T-cell (primary cell): ENCODE data around the gene TMEM213. TPM values are rescaled to one million over a fixed set of nuclear protein-coding genes. Genes with fewer than 3 reads are reported as not detected.

ENCODE experiments used
- ATAC-seq, 4 experiments: fragments of 200-7000 bp in 3 of 4; fragments of 150-1000 bp in 1 of 4; cut with Tn5 transposase; replicated peaks in 1 of 4; 1 replicate in 3 of 4; 2 replicates in 1 of 4; pipeline ENCODE4 v1.10.0; 2021; ENCODE audit warnings: moderate library complexity in 3 of 4, mild to moderate bottlenecking in 2 of 4, moderate number of reproducible peaks in 1 of 4
- CTCF ChIA-PET, 2 donors: fragments of 300-600 bp; sonication (Branson Sonifier 250); formaldehyde crosslinking; loops; one replicate each; lab custom pipeline; 2022; ENCODE audit warnings: antibody characterized with exemption in 2 of 2; lab: Charles Lee
- POLR2A ChIA-PET, 2 donors: fragments of 300-600 bp; sonication (Branson Sonifier 250); formaldehyde crosslinking; loops; one replicate each; lab custom pipeline; 2022; ENCODE audit warnings: antibody characterized with exemption in 2 of 2; lab: Charles Lee
- DNase-seq, 35 experiments: peaks; one replicate each; pipeline versions ENCODE4 v3.0.0 to v3.0.0-alpha.2; 2013 to 2023
- H3K27ac ChIP-seq: one replicate; pipeline ENCODE4 v1.5.1; 2013; ENCODE audit warnings: low read length
- H3K27me3 ChIP-seq, 2 experiments: replicated peaks in 1 of 2; 1 replicate in 1 of 2; 2 replicates in 1 of 2; pipeline versions ENCODE4 v1.6.1 to v1.7.0; 2013; ENCODE audit warnings: low read length in 1 of 2, mixed read lengths in 1 of 2; ENCODE audit not compliant: control insufficient read depth in 2 of 2, insufficient read depth in 2 of 2; ENCODE audit errors: extremely low read depth in 1 of 2
- H3K36me3 ChIP-seq, 2 donors: 1 replicate in 1 of 2; 2 replicates in 1 of 2; pipeline versions ENCODE4 v1.6.1 to v1.7.0; 2013; ENCODE audit warnings: low read length in 1 of 2; ENCODE audit not compliant: control insufficient read depth in 2 of 2, insufficient read depth in 1 of 2; ENCODE audit errors: extremely low read depth in 1 of 2
- H3K4me1 ChIP-seq, 2 experiments: 1 replicate in 1 of 2; 2 replicates in 1 of 2; pipeline versions ENCODE4 v1.6.1 to v1.7.0; 2013; ENCODE audit warnings: low read length in 2 of 2, mixed read lengths in 1 of 2; ENCODE audit not compliant: insufficient read depth in 2 of 2, control insufficient read depth in 1 of 2; ENCODE audit errors: extremely low read depth in 1 of 2
- H3K4me3 ChIP-seq, 2 donors: 1 replicate in 1 of 2; 2 replicates in 1 of 2; pipeline versions ENCODE4 v1.5.1 to v1.7.0; 2013; ENCODE audit warnings: mild to moderate bottlenecking in 2 of 2, low read length in 1 of 2, moderate library complexity in 1 of 2; ENCODE audit not compliant: control insufficient read depth in 1 of 2; ENCODE audit errors: extremely low read depth in 1 of 2
- H3K9me3 ChIP-seq: 2 replicates; pipeline ENCODE4 v1.7.0; 2013
- H3K27ac Mint-ChIP-seq, 2 donors: one replicate each; pipeline ENCODE4 v1.8.0; 2020 to 2021; ENCODE audit warnings: mild to moderate bottlenecking in 2 of 2, mixed read lengths in 2 of 2
- H3K27me3 Mint-ChIP-seq, 2 donors: one replicate each; pipeline ENCODE4 v1.8.0; 2021 to 2022; ENCODE audit warnings: mixed read lengths in 2 of 2
- H3K36me3 Mint-ChIP-seq: one replicate; pipeline ENCODE4 v1.8.0; 2021; ENCODE audit warnings: mixed read lengths
- H3K4me1 Mint-ChIP-seq, 3 donors: one replicate each; pipeline ENCODE4 v1.8.0; 2020 to 2022; ENCODE audit warnings: mixed read lengths in 3 of 3, mild to moderate bottlenecking in 1 of 3
- H3K4me3 Mint-ChIP-seq, 3 donors: one replicate each; pipeline ENCODE4 v1.8.0; 2020 to 2022; ENCODE audit warnings: mild to moderate bottlenecking in 3 of 3, mixed read lengths in 3 of 3, moderate library complexity in 3 of 3
- H3K9me3 Mint-ChIP-seq, 3 donors: one replicate each; pipeline ENCODE4 v1.8.0; 2020 to 2022; ENCODE audit warnings: mixed read lengths in 3 of 3
- WGBS: methylation state at CpG from one replicate; pipeline ENCODE4 v1.1.5; 2013; ENCODE audit warnings: missing lambda C conversion rate; ENCODE audit not compliant: insufficient coverage; 5-methylcytosine and 5-hydroxymethylcytosine counted together
- total RNA-seq, 35 experiments: library from RNA in 6 of 35; stranded (reverse) in 6 of 35; fragments of 120-200 nt in 1 of 35; gene quantifications; one replicate each; pipeline versions ENCODE4 v1.2.1 to v1.2.4 and lab custom pipeline; 2013 to 2026

The TMEM213 gene
- total RNA-seq, 5 donors from 2014 or later (not counting 1 experiment from before 2014, with no cell fraction given) = not detected

GRCh38 chr7:138825049-138825721, 27.4 kb downstream of the TMEM213 start:
- Histone ChIP-seq H3K36me3 (no peaks in the 10 kb centered on the region), H3K27ac (no peak overlapping the region), H3K4me1 (no peaks in the 10 kb centered on the region), H3K9me3 (no peaks in the 10 kb centered on the region), H3K27me3 (peaks cover 0 to 3% of the 10 kb centered on the region in 2 experiments), H3K4me3 (no peak overlapping the region)
- no peak for DNase-seq
- Mint-ChIP-seq H3K4me1 (peaks cover 4 to 9% (median 7%) of the 10 kb centered on the region in 3 donors), H3K9me3 (no peaks in the 10 kb centered on the region), H3K36me3 (no peaks in the 10 kb centered on the region), H3K27ac (peak overlapping the region in 1 of 2 donors; percentile 4), H3K4me3 (no peak overlapping the region), H3K27me3 (peaks cover 0 to 4% of the 10 kb centered on the region in 2 donors)
- POLR2A ChIA-PET = interaction anchor here in 1 of 2 donors (0.7 kb wide), 1 partner anchor 52 kb away, joined by 9 read pairs; no protein-coding TSS in a partner anchor
- ATAC-seq = no peak
- CTCF ChIA-PET = no interaction called here
- WGBS = 41% methylated on average over 5 of the region's 11 CpGs

GRCh38 chr7:138828302-138828701, 30.5 kb downstream of the TMEM213 start:
- CTCF ChIA-PET = interaction anchor here in 1 of 2 donors (0.6 kb wide), 1 partner anchor 9 kb away, joined by 3 read pairs; no protein-coding TSS in a partner anchor

GRCh38 chr7:138829335-138829734, 31.5 kb downstream of the TMEM213 start:
- DNase-seq (no peak), ATAC-seq (no peak)
- WGBS = no CpG with 5 or more reads among the region's 11 CpGs
- Histone ChIP-seq H3K4me1 (no peaks in the 10 kb centered on the region), H3K27ac (no peak overlapping the region), H3K9me3 (no peaks in the 10 kb centered on the region), H3K36me3 (no peaks in the 10 kb centered on the region), H3K27me3 (peaks cover 0 to 13% of the 10 kb centered on the region in 2 experiments), H3K4me3 (no peak overlapping the region)
- H3K36me3 Mint-ChIP-seq = no peaks in the 10 kb centered on the region
- CTCF ChIA-PET = interaction anchor here in 1 of 2 donors (0.5 kb wide), 1 partner anchor 457 kb away, joined by 3 read pairs; no protein-coding TSS in a partner anchor
- H3K4me3 Mint-ChIP-seq = no peak overlapping the region
- POLR2A ChIA-PET = interaction anchor here in 1 of 2 donors (0.5 kb wide), 1 partner anchor 17 kb away, joined by 3 read pairs; no protein-coding TSS in a partner anchor
- no peak overlapping the region for H3K27ac Mint-ChIP-seq
- H3K9me3 Mint-ChIP-seq = no peaks in the 10 kb centered on the region
- peaks cover 6 to 15% of the 10 kb centered on the region in 2 donors for H3K27me3 Mint-ChIP-seq
- peaks cover 4 to 16% (median 7%) of the 10 kb centered on the region in 3 donors for H3K4me1 Mint-ChIP-seq

More at GRCh38 chr7:138828302-138828701, 30.5 kb downstream of the TMEM213 start:
- POLR2A ChIA-PET = no interaction called here
- DNase-seq (no peak), ATAC-seq (no peak)
- H3K27ac ChIP-seq = no peak overlapping the region
- no peak overlapping the region for H3K27ac Mint-ChIP-seq
- H3K9me3 ChIP-seq = no peaks in the 10 kb centered on the region
- peaks cover 0 to 9% of the 10 kb centered on the region in 2 donors for H3K27me3 Mint-ChIP-seq
- peaks cover 0 to 4% of the 10 kb centered on the region in 2 experiments for H3K27me3 ChIP-seq
- no CpG with 5 or more reads among the region's 2 CpGs for WGBS
- no peaks in the 10 kb centered on the region for H3K9me3 Mint-ChIP-seq
- H3K4me1 ChIP-seq = no peaks in the 10 kb centered on the region
- H3K36me3 ChIP-seq = no peaks in the 10 kb centered on the region
- H3K36me3 Mint-ChIP-seq = no peaks in the 10 kb centered on the region
- H3K4me3 ChIP-seq = no peak overlapping the region
- H3K4me1 Mint-ChIP-seq = peaks cover 4 to 9% (median 7%) of the 10 kb centered on the region in 3 donors
- no peak overlapping the region for H3K4me3 Mint-ChIP-seq

DNA sequence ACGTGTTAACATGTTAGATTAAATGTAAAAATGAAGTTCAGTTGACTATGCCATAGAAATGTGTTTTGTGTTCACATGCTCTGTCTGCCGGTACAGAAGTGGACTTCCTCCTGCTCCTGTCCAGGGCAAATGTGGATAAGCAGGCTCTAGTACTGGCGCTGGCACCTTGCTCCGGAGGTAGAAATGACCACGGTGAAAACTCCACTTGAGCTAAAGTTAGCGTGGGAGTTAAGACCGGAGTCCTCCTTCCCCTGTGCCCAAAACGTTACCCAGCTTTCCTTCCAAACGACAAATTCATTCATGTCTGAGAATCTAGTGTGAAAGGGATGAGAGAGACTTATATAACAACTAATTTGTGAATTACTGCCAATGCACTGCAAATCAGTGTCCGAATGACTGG, 35.2 kb downstream of the TMEM213 start:
- CTCF ChIA-PET = no interaction called here
- Histone ChIP-seq H3K9me3 (no peaks in the 10 kb centered on the region), H3K36me3 (no peaks in the 10 kb centered on the region), H3K4me3 (no peak overlapping the region), H3K27ac (no peak overlapping the region), H3K4me1 (no peaks in the 10 kb centered on the region), H3K27me3 (peaks cover 0 to 20% of the 10 kb centered on the region in 2 experiments)
- 100% methylated on average over 6 of the region's 10 CpGs for WGBS
- ATAC-seq = no peak
- H3K36me3 Mint-ChIP-seq = no peaks in the 10 kb centered on the region
- no peak overlapping the region for H3K27ac Mint-ChIP-seq
- POLR2A ChIA-PET = no interaction called here
- DNase-seq = no peak
- H3K4me1 Mint-ChIP-seq = peaks cover 0 to 7% (median 5%) of the 10 kb centered on the region in 3 donors
- no peak overlapping the region for H3K4me3 Mint-ChIP-seq
- peaks cover 8 to 15% of the 10 kb centered on the region in 2 donors for H3K27me3 Mint-ChIP-seq
- no peaks in the 10 kb centered on the region for H3K9me3 Mint-ChIP-seq

- Mint-ChIP-seq H3K27ac (no peak overlapping the region), H3K9me3 (no peaks in the 10 kb centered on the region), H3K4me1 (peaks cover 0 to 7% (median 5%) of the 10 kb centered on the region in 3 donors), H3K27me3 (peaks cover 8 to 15% of the 10 kb centered on the region in 2 donors), H3K4me3 (no peak overlapping the region), H3K36me3 (no peaks in the 10 kb centered on the region)
- peaks cover 0 to 23% of the 10 kb centered on the region in 2 experiments for H3K27me3 ChIP-seq
- H3K4me1 ChIP-seq = no peaks in the 10 kb centered on the region
- ATAC-seq (no peak), DNase-seq (no peak)
- H3K9me3 ChIP-seq = no peaks in the 10 kb centered on the region
- WGBS = 17% methylated on average over 5 of the region's 5 CpGs
- ChIA-PET POLR2A (no interaction called here), CTCF (no interaction called here)
- no peak overlapping the region for H3K4me3 ChIP-seq
- H3K27ac ChIP-seq = no peak overlapping the region
- H3K36me3 ChIP-seq = no peaks in the 10 kb centered on the region
These were observed 35.8 kb downstream of the TMEM213 start for GRCh38 chr7:138833596-138833995.

- no peak overlapping the region for H3K4me3 ChIP-seq
- Mint-ChIP-seq H3K27ac (no peak overlapping the region), H3K9me3 (no peaks in the 10 kb centered on the region), H3K36me3 (no peaks in the 10 kb centered on the region), H3K27me3 (peaks cover 8 to 18% of the 10 kb centered on the region in 2 donors), H3K4me1 (peaks cover 0 to 7% (median 5%) of the 10 kb centered on the region in 3 donors), H3K4me3 (no peak overlapping the region)
- WGBS = 47% methylated on average over 7 of the region's 9 CpGs
- no peaks in the 10 kb centered on the region for H3K9me3 ChIP-seq
- H3K27ac ChIP-seq = no peak overlapping the region
- H3K4me1 ChIP-seq = no peaks in the 10 kb centered on the region
- DNase-seq = no peak
- CTCF ChIA-PET = no interaction called here
- POLR2A ChIA-PET = no interaction called here
- ATAC-seq = no peak
- H3K27me3 ChIP-seq = peaks cover 0 to 23% of the 10 kb centered on the region in 2 experiments
- no peaks in the 10 kb centered on the region for H3K36me3 ChIP-seq
These were observed 36.8 kb downstream of the TMEM213 start for GRCh38 chr7:138834583-138834982.
